GM21529 (cell line): ENCODE results near the gene NPAS3.

ENCODE experiments used
- ATAC-seq: cut with Tn5 transposase; IDR thresholded peaks from one replicate; pipeline ENCODE4 v1.9.1; 2021; ENCODE audit not compliant: unreplicated experiment

NPAS3 gene

DNA sequence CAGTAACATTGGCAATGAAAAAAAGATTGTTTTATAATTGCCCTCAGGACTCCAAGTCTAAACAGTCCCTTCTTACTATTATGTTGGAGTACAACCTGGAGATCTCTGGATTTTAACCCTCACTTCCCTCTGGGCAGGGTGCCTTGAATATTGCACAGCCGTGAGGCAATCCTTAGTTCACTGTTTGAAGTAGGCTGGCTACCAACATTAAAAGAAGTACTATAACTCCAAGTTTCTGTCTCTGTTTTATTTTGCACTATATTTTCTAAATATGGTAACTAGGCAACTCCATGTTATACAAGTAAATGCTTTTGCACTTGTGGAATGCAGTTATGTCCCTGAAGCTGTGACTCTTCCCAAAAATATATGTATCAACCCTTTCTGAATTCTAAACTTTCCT is 521.5 kb downstream of the NPAS3 start:
- no peak for ATAC-seq

DNA sequence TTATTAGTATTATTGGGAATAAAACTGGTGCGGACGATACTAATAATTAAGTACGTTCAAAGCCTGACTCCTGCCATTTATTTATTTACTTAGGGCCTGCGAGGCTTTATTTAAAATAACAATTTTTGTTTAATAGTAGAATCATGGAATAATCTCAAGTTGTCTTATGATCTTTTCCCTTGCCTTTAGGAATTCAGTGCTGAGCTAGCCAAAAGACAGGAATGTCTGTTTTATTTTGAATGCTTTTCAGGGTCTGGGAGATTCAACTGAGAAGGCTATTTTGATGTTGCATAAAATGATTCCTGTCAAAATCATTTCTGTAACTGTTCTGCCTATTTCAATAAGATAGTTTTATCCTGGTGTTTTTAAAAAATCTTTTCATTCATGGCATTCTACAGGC is 522.4 kb downstream of the NPAS3 start:
- no peak for ATAC-seq

DNA sequence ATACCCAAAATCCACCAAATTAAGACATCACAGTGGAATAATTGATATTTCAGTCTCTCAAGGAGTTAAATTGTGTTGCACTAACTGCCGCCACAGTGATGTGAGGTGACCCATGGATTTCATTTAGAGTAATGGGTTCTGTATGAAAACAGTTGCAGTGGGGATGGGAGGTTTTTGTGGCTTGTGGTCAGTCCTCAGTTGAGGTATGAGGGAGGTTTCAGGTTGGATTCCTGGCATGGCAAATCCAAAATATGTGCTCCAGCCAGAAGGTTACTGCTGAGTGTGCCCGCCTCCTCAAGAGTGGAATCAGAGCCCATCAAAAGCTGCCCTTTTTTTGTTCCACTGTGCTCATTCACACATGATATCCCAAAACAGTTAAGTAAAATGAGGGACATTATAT is 525.1 kb downstream of the NPAS3 start:
- ATAC-seq, result no peak

DNA sequence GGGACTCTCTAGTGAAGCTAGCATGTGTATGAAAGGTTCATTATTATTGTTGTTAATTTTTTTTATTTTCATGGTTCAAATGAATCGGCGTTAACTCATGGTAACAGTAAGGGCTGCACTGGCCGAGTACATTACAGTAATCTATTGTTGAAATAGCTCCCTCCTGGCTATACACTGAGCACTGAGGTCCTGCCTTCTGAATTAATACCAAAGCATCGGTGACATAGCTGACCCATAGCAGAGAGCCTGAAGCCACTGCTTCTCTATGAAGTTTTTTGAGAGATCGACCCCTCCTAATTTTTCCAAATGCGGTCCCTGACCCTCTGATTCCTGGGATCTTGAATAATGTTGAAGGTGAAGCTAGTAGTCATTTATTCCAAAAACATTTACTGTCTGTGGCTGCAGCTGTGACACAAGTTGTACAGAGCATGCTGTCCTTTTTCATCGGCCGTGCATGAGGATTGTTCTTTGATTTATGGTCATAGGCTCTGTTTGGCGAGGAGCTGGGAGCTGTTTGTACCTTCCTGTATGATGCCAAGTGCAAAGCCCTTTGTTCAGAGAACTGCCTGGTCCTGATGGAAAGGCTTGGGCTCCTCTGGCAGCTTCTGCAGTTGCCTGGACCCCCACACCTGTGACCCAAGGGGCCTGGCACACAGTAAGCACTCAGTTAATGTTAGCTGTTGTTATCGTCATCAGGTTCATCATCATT is 525.7 kb downstream of the NPAS3 start:
- ATAC-seq, result no peak

DNA sequence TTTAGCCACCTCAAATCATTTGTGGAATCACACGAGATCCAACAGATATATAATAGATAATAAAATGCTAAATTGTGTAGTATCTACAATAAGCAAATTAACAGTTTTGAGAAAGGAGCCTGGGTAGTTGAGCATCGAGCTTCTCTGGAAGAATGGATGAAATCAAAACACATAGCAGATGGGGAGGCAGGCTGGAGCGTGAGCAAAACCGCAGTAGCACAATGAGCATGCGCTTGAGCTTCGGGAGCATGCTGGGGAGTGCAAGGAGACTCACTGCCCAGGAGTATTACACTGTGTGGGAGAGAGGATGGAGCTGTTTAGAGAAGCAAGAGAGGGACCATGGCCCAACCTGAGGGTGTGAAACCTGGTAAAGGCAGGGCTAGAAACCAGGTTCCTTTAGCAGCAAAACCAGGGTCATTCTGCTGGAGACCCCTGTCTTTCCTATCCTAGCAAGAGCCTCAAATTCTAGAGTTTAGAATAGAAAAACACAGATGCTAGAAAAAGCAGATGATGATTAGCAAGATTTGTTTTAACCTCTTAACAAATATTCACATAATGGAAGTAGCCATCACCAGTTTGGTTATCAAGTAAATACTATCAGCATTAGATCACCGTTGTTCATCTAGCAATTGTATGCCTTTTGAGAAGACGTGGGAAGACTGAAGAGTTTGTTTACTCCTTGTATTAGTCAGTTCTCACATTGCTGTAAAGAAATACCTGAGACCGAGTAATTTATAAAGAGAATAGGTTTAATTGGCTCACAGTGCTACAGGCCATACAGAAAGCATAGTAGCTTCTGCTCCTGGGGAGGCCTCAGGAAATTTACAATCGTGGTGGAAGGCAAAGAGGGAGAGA is 527.4 kb downstream of the NPAS3 start:
- ATAC-seq, result no peak

DNA sequence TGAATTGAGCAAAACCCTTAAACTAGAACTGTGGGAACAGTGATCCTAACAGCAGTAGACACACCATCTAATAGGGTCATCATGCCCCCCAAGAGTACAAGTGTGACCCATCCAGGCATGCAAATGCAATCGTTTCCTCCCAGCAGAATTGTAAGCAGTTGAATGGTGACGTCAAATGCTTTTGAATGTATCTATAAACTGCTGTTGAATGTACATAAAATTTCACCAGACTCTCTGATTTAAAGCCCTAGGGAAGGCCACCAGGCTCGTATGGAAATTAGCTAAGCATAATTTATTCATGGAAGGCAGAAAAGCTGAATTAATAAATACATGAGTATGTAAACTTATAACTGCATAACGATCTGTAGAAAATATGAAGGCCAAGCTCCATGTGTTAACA is 529.3 kb downstream of the NPAS3 start:
- ATAC-seq, result no peak

DNA sequence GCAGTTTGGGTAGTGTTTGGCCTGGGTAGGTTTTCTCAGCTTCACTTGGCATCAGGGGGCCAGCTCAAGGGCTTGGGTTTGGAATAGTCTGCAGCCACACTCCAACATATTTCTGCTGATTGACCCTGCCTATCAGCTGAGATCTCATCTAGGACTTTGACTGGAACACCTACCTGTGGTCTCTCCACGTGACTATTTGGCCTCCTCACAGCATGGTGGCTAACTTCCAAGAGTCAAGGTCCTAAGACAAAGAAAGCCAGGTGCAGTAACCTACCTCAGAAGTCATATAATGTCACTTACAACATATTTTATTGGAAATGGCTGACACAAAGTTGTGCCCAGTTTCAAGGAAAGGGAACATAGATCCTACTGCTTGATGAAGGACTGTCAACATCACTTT is 531.2 kb downstream of the NPAS3 start:
- ATAC-seq, result no peak

DNA sequence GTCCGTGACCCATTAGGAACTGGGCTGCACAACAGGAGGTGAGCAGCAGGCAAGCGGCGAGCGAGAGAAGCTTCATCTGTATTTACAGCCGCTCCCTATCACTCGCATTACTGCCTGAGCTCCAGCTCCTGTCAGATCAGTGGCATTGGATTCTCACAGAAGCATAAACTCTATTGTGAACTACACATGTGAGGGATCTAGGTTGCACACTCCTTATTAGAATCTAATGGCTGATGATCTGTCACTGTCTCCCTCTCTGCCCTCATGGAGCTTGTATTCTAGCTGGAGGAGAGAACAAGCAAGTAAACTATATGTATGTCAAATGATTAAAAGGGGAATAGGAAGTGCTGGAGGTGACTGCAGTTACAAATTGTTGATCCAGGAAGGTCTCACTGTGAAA is 533.1 kb downstream of the NPAS3 start:
- ATAC-seq, result no peak

DNA sequence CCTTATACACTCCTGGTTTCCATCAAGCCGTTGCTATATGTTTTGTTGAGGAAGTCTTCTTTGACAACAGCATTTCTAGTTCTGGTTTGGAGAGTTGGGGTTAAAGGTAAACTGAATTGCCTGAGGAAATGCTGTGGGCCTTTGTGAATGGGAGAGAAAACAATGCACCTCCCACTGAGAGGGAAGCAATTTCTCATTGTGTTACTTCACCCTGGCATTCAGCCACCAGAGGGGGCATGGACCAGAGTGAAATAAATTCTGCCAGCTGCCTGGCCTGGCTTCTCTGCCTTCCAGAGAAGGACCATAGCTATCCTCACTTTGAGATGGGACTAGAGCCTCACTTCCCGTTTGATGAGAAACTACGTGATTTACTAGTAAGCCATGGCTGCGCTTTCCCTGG is 536.9 kb downstream of the NPAS3 start:
- ATAC-seq, result no peak

DNA sequence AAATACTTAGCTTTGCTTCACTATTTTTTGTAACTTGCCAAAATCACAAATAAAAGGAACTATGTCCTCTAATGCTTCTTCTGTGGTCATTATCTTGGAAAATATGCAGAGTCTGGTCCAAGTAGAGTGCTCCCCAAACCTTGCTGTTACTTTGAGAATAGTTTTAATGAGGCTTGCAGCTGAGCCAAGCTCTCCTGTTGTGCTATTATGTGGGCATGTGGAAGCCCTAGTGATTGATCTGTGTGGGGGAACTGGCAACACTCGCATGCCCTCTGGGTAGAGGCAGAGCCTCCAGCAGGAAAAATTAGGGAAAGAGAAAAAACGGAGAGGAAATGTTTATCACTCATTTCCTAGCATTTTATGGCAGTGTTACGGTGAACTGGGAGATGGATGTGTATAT is 539.1 kb downstream of the NPAS3 start:
- no peak for ATAC-seq

DNA sequence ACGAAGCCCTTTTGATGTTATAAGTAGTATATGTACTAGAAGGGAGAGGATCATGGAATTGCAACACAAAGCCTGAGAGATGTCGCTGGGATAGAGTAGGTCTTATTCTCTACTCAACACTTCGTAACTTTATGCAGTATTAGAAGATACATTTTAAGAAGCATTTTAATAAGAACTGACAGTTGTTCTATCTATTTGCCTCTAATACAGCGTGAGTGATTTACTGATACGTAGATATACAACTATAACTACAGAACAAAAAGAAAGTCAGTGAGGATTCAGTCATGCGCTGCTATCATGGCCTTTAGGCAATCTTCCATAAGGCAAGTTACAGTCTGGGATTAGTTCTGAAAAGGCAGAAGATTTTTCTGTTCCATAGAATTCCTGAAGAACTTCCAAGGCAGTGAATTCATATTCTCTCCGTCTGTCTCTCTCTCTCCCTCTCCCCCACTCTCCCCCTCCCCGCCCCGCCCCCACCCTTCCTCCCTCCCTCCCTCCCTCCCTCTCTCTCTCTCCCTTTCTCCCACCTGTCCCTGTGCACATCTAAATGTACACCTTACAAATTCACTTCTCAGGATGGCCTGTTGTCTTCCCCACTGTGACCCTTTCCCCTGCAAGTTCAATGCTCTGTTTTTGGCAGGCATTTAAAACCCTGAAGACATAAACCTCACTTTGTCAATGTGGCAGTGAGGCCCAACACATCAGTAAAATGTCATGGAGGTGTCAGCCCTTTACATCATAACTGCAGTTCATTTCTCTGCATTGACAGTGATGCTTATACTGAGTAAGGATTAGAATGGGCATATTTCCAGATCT is 541.6 kb downstream of the NPAS3 start:
- ATAC-seq, result no peak

DNA sequence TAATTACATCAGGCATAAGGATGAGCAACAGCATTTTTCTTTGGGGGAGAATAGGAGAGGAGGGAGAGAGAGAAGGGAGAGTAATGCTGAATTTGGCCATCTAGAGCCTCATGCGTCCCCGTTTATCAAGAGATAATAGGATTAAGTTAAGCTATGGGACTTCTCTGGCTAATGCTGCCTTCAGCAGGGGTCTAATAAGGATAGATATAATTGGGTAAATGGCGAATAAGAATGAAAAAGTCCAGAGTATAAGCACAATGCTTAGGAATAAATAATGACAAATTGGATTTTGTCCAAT is 542.2 kb downstream of the NPAS3 start:
- no peak for ATAC-seq

DNA sequence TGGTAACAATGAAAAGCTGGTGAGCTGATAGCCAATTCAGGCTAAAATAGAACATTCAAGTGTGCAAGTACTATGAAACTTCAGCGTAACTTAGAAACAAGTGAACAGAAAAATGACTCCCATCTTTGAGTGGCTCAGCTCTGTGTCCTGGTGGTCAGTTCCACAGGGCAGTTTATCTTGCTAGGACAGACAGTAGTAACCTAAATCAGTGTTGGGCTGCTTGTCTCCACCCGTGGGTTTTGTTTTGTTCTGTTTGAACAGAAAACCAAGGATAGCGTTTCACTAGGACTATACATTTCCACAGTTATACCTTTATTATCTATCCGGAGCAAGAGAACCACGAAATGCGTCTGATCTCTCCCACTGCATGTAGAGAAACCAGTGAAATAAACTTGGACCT is 544.4 kb downstream of the NPAS3 start:
- ATAC-seq, result no peak

DNA sequence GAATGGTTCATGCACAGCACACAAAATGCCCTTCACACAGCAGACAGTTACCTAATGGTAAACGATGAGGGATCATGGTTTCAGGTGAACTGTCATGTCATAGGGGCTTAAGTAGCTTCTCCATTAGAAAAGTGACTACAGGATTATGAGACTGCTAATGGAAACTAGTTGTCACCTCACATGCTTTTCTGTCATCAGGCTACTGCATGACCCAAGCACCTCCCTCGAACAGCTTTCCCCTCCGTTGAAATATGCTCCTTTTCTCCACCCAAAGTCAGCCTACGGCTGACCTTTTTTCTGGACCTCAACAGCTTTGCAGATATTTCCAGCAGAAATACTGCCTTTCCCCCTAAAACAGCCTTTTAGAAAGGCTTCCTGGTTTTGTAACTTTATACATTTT is 544.9 kb downstream of the NPAS3 start:
- ATAC-seq, result no peak

DNA sequence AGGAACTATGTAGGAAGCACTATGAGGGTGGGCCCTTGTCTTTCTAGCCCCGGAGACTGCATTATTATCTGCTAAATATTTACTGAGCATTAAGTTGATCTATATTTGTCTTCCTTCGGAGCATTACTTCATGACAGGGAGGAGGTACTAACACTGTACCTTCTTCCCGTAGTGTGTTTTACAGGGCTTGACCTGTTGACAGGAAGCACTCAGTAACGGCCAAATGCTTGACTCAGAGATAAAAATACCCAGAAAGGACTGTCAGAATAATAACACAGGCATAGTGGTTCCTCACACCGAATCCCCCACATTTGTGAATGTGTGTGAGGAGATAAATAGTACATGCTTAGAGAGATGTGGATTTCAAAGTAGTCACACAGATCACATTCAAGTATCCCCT is 545.6 kb downstream of the NPAS3 start:
- ATAC-seq, result no peak

DNA sequence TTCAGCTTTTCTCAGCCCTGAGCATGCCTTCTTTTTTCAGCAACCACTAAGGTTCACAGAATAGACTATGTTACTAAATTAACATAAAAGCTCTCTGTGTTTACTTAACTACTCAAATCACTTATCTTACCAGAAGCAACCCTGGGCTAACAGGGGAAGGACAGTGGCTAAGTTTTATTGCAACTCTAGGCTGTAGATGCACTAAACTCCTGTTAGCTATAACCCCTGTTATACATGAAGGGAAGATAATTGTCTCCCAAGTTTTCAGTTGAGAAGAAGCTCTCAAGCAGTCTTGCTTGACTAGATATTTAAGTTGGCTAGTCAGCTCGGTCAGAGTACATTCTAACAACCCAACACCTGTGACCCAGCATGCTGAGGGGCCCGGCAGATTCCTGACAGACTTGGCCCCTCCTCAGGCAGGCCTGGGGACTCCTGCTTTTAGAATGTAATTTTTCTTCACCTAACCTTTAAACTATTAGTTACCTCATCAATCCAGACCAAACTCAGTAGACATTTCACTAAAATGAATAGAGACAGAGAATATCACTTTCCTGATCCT is 547.7 kb downstream of the NPAS3 start:
- no peak for ATAC-seq

DNA sequence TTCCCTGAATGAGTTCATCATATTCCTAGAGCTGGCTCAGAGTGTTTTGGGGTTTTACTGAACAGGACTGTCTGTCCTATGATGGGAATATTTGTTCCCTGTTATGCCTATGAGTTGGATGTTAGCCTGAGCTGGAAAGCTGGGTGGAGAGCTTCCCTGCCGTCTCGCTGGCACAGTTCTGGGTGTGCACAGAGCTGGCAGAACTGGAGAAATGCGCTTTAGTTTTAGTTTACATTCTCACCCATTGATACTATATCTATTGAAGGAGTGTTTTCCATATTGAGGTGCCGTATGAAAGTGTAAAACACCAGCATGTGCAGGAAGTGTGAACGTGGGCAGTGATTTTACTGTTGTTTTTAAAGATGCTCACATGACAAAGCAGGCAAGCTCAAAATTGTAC is 549.9 kb downstream of the NPAS3 start:
- ATAC-seq, result no peak

DNA sequence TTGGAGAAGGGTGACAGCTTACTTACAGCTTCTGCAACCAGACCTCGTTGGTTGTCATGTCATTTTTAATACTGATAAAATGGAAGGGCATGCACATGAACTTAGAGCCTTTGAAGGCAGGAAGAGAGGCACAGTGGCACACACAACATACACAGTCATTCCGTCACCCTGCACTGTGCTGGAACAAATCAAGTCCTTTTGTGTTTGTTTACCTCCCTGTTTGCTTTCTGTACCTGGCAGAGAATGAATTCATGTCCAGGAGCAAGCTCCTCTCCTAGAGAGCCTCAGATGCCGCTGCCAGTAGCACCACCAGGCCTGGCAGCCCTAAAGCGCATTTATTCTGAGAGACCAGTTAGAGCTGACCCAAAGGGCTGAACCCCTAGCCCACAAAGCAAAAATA is 551.9 kb downstream of the NPAS3 start:
- no peak for ATAC-seq

DNA sequence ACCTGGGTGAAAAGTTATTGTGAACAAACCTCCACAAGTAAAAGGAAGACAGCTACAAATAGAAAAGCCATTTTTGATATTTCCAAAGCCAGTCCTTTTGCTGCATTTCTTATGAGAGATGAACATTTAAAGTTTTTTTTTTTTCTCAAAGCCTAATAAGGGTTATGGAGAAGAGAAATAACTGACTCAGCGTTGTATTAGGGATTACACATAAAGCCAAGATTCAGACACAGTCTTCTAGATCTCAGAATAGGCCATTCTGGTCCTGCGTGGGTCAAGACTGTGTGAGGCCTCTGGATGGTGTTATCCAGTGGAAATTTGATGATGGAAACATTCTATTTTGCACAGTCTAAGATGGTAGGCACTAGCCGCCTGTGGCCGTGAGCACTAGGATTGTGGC is 552.4 kb downstream of the NPAS3 start:
- ATAC-seq, result no peak

DNA sequence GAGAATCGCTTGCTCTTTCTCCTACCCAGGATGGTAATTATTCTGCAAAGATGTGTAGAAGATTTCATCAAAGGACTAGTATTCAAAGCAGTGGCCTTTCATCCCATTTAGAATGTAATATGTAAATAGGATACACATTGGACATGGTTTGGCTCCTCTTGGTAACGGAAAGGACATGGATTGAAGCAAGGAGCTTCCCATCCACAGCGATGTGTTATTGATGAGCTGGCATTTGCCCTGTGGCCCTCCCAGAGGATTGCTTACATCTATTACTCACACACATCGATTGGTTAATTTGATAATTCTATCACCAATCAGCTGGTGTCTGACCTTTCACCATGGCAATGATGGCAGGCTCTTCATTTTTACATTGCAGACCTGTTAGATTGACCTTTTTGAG is 553.8 kb downstream of the NPAS3 start:
- no peak for ATAC-seq

DNA sequence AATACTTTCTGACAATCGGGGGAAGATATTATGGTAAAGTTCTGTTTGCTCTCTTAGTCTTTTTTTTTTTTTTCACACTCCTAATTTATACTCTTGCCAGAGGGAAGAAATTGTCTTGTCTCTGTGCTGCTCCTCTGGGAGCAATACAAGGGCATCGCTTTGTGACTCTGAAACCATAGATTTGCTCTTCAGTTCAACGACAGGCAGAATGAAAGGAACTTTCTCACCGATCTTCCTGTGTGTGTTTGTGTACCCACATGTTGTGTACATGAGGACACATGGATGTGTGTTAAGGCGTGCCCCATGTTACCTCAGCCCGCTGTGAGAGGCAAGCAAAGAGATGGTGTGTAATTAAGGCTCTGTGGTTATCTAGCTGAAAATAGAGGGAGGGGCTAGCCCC is 554.6 kb downstream of the NPAS3 start:
- no peak for ATAC-seq

DNA sequence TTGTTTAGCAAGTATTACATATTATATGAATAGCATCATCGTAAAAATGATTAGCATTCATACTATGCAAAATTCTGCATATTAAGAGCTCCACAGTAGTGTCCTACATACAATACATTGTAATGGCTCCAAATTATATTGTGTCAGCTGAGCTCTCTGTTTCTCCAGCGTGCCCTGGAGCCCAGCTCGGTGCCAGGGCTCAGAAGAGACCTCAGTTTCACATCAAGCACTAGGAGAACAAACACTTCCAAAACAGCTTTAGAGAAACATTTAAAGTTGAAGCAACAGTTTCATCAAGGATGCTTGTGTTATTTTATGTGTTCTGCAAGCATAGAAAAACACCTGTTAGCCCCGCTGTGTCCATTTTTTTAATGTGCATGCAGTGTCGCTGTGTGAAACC is 555.3 kb downstream of the NPAS3 start:
- ATAC-seq, result no peak
